Hypothalamus (tissue), 51 donors: ENCODE data around the gene PIRT.

Source experiments
- DNase-seq, 51 donors: peaks; one replicate each; lab custom pipeline; 2025; lab: John Stamatoyannopoulos, UW

PIRT gene

DNA sequence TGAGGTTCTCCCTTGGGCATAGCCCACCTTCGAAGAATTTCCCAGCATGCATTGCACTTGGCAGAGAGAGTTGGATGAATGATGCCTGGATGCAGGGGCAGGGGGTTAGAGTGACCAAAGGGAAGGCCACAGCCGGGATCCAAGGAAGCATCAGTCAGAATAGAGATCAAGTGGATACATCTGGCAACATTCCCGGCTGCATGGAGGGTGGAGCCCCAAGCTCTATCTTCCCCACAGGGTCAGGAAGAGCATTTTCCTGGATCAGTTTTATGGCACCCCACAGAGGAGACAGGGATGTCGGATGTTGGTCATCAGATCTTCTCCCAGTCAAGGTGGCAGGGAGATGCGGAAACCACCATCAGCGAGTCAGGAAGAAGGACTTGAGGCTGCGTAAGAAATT is 13.0 kb downstream of the PIRT start:
- DNase-seq, result no peak

DNA sequence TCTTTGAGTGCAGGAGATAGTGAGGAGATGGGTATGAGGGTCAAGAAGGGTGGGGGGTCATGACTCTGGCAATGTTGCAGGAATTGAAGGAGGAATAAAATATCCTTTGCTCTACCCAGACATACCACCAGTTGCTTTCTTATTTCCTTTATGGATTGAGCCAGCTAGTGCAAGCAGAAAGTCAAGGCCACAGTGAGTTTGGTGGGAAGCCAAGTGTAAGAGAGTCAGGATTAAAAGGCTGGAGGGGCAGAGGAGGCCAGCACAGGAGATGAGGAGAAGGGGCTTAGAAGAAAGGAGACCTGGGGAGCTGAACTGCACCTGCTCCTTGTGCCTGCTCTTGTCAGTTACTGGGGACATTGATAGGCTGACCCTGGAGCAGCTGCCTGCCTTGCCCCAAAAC is 16.1 kb downstream of the PIRT start:
- no peak for DNase-seq

GRCh38 chr17:10821054-10821453 is 16.8 kb downstream of the PIRT start:
- DNase-seq, result no peak

DNA sequence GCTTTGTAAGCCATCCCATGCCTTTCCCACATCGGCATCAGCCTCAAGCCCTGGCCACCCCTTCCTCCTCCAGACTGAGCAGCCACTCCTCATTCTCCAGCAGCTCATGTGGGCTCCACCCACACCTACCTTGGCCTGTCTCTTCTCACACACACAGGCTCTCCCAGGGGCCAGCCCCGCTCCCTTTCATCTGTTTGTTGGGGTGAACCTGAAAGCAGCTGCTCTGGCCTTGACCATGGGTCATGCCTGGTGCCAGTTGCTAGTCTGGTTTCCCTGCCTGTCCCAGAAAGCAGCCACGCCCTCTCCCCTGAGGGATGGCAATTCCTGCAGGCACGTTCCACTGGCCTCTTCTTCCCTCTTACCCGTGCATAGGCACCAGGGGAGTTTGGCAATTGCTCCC is 22.6 kb downstream of the PIRT start:
- DNase-seq, result no peak

DNA sequence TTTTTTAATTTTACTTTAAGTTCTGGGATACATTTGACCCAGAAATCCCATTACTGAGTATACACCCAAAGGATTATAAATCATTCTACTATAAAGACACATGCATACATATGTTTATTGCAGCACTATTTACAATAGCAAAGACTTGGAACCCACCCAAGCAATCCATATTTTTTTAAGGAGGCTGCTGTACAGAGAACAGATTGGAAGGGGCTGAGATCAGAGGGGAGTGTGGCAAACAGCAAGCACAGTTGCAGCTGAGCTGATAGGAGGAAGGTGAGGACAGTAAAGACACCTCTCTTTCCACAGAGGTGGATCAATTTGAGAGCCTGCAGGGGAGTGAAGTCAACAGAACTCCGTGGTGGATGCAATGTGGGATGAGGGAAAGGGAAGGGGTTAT is 23.8 kb downstream of the PIRT start:
- no peak for DNase-seq

GRCh38 chr17:10812674-10813073 is 25.2 kb downstream of the PIRT start:
- DNase-seq, result peak in 4 of 51 donors; percentile 3 to 39 (median 8)

DNA sequence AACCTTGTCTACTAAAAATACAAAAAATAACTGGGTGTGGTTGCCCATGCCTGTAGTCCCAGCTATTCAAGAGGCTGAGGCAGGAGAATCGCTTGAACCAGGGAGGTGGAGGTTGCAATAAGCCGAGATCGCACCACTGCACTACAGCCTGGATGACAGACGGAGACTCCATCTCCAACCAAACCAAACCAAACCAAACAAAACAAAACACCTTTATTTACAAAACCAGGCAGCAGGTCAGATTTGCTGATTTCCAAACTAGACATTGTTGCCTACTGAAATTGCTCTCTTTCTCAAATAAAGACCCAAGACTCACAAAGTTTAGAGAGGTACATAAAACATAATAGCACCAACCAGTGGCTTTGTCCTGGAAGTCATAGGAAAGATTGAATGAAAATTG is 28.3 kb downstream of the PIRT start:
- no peak for DNase-seq

DNA sequence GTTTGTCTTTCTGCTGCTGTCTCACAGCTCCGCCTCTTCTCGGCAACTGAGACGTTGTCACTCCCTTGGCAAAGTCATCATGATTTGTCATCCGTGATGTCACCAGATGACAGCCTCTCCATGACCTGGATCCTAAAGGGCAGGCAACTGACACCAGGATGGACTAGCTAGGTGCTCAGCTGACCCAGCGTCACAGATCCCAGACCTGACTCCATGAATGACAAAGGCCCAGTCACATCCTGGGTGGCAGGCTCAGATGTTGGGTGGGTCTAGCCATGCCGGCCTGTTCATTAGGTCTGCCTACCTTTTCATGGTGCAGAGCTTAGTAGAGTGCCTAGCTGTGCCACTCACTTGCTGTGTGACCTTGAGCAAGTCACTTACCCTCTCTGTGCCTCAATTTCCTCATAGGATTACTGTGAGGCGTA is 30.2 kb downstream of the PIRT start:
- no peak for DNase-seq

GRCh38 chr17:10806545-10807262 is 31.2 kb downstream of the PIRT start:
- no peak for DNase-seq

DNA sequence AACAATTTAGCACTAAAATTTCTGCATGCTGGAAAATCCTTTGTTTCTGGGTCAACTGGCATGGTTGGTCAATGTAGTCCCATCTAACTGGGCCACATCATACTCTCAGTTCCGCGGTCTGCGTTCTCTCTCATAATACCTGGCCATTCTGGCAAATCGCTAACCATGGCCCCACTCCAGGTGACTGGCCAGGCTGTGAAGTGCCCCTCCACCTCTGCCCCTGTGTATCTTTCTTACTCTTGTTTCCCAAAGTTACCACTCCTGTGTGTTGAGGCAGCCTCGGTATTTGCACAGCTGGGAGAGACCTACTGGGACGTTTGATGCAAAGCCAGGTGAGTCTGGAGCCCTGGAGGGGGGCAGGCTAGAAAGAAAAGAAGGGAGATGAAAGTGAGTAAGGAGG is 32.0 kb downstream of the PIRT start:
- no peak for DNase-seq

DNA sequence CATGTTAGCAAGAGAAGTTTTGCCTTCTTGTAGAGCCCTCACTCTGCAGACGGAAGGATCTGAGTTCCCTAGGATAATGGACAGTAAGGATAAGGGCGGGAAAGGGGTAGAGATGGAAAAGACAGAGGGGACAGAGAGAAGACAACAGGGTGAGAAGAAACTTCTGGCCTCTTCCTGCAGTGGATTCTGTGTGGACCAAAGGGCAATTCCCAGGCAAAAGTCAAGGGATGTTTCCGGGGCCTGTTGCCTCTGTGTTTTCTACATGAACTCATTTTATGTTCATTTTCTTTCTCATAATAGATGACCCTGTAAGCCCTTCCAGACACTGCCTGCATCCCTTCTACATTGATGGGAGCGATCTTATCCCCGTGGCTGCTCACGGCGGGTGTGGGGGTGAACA is 33.3 kb downstream of the PIRT start:
- DNase-seq, result no peak

GRCh38 chr17:10803830-10804475 is 33.9 kb downstream of the PIRT start, which contains the start of gene TMEM238L:
Gene TMEM238L, minus strand, starts transcription at chr17:10804099. Its CDS starts 136 bp downstream, at chr17:10803963.
- DNase-seq, result peak in 1 of 51 donors; percentile 11

- no peak for DNase-seq
Measured at GRCh38 chr17:10803350-10803749, 34.5 kb downstream of the PIRT start.

DNA sequence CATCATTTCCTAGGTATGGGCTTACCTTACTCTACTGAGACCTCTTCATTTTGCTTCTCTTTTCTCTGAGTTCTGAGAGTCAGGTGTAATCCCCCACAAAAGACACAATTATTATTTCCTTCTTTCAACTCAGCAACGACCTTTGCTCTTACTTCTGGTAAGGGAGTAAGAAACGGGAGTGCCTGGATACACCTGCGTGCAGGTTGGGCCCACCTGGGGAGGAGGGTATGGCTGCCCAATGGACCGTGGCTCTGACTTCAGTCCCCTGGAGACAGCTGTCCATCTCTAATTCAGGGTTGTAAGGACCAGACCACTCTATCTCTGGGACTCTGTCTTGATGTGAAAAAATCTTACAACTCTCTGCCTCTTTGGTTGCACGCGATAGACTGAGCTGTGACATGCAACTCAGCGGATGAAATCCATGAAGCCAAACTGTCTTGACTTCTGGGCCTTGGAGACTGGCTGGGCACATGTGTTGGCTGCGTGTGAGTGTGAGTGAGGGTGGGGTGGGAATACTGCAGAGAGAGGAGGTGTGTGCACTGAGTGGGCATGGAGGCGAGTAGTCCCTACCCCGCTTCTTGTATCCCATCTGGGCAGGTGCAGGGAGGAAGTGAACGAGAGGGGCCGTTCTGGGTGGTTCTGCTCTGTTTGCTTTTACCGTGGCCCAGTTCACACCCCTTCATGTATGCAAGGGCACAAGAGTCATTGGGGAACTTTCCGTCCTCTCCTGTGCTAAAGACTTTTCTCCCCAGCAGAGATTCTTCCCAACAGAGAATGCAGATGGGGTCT is 35.2 kb downstream of the PIRT start:
- DNase-seq, result no peak

DNA sequence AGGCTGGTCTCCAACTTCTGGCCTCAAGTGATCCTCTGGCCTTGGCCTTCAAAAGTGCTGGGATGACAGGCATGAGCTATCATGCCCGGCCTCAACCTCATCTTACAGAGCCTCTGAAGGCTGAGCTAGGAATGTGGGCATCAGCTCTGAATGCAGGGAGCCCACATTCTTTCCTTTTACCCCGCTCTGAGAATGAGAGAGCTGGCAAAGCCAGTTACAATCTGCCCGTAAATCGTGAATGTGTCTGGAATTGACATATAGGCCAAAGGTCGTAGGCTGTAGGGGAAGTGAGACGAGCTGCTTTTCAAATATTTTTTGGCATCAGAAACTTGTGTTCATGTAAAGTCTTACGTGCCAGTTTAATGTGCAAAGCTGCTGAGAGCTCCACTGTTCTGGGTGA is 38.5 kb downstream of the PIRT start:
- DNase-seq, result peak in 1 of 51 donors; percentile 9

DNA sequence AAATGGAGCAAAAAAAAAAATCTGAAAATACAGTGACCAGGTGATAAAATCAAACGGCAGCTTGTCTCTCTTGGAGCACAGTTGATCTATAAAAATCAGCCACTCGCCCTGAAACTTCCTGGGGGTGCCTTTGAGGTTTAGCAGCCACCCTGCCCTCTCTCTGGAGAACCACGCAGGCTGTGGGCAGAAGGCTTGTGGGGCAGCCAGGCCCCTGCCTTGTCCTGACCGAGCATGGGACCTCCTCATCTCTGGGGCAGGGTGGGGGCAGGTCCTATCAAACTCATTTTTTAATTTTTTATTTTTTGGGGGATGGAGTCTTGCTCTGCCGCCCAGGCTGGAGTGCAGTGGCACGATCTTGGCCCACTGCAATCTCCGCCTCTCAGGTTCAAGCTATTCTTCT is 39.0 kb downstream of the PIRT start:
- DNase-seq, result no peak

DNA sequence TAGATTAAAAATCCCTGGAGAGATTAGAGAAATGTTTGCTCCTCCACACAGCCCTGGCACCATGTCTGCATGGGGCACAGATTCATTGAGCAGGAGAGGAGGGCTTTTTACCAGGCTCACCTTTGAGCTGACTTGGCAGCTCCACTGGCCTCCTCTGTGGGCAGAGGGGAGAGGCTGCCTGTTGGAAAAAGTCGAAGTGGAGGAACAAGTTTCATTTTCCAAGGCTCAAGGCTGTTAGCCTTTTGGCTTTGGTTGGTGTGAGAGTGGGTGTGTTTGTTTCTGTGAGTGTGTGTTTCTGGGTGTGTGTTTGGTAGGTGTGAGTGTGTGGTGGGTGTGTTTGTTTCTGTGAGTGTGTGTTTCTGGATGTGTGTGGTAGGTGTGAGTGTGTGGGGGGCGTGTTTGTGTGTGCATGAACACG is 39.5 kb downstream of the PIRT start:
- DNase-seq, result peak in 4 of 51 donors; percentile 7 to 14 (median 10)

- DNase-seq, result no peak
Measured at GRCh38 chr17:10797476-10798328, 40.2 kb downstream of the PIRT start.

GRCh38 chr17:10793816-10794215 is 44.1 kb downstream of the PIRT start:
- DNase-seq, result no peak

DNA sequence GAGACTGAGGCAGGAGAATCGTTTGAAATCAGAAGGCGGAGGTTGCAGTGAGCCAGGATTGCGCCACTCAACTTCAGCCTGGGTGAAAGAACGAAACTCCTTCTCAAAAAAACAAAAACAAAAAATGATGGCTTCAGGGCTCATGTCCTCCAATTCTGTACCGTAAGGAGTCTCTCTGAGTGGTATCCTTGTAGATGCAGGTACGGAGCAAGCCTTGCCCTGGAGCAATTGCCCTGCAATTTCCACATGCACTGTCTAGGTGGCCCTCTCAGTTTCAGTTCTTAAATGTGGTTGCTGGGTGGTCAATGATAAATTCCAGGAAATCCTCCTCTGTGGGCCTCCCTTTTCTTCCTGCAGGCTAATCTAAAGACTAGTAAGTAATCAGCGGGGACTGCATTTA is 44.6 kb downstream of the PIRT start:
- no peak for DNase-seq

GRCh38 chr17:10792151-10792550 is 45.7 kb downstream of the PIRT start:
- no peak for DNase-seq
